NT2/D1 (cell line): ENCODE measurements around the gene ABCA1.
"Not testable (repeated sequence)": the region's sequence is repeated elsewhere in the genome, so short reads cannot be mapped to it uniquely, and the experiment has no call there.

ENCODE experiments used
- DNase-seq: peaks from one replicate; pipeline ENCODE4 v3.0.0-alpha.2; 2011; ENCODE audit warnings: low read depth, low spot score
- H3K27me3 ChIP-seq: 2 replicates; pipeline ENCODE4 v1.6.0; 2011; ENCODE audit warnings: mild to moderate bottlenecking; ENCODE audit not compliant: insufficient read length, insufficient read depth
- H3K36me3 ChIP-seq: 2 replicates; pipeline ENCODE4 v1.6.1; 2011; ENCODE audit warnings: mild to moderate bottlenecking, low read length, mixed read lengths; ENCODE audit not compliant: insufficient read depth, insufficient read length
- H3K4me1 ChIP-seq: 2 replicates; pipeline ENCODE4 v1.5.1; 2011; ENCODE audit not compliant: insufficient read depth, insufficient read length
- H3K4me3 ChIP-seq: 2 replicates; pipeline ENCODE4 v1.5.1; 2011; ENCODE audit warnings: low read depth; ENCODE audit not compliant: insufficient read length
- H3K9ac ChIP-seq: 2 replicates; pipeline ENCODE4 v1.6.0; 2011; ENCODE audit warnings: low read depth; ENCODE audit not compliant: insufficient read length
- H3K9me3 ChIP-seq: 2 replicates; pipeline ENCODE4 v1.5.1; 2011; ENCODE audit warnings: mild to moderate bottlenecking, low read length; ENCODE audit not compliant: insufficient read depth
- SUZ12 ChIP-seq: IDR thresholded peaks from 2 replicates; pipeline ENCODE4 v1.6.1; 2011; ENCODE audit not compliant: insufficient read length, insufficient read depth; ENCODE audit errors: extremely low read depth
- YY1 ChIP-seq: IDR thresholded peaks from 2 replicates; pipeline ENCODE4 v1.6.1; 2011; ENCODE audit not compliant: insufficient read length, insufficient read depth
- ZNF274 ChIP-seq: IDR thresholded peaks from 2 replicates; pipeline ENCODE4 v1.6.1; 2011; ENCODE audit warnings: mild to moderate bottlenecking, low read depth, low read length

ABCA1 gene

GRCh38 chr9:104923740-104924139, 4.2 kb downstream of the ABCA1 start:
- Histone ChIP-seq H3K4me1 (no peaks in the 10 kb centered on the region), H3K9me3 (no peaks in the 10 kb centered on the region), H3K4me3 (no peak overlapping the region), H3K9ac (no peak overlapping the region), H3K27me3 (peaks cover 6% of the 10 kb centered on the region), H3K36me3 (no peaks in the 10 kb centered on the region)
- TF ChIP-seq YY1 (no peak), SUZ12 (no peak), ZNF274 (no peak)
- DNase-seq = no peak

- TF ChIP-seq ZNF274 (no peak), YY1 (no peak), SUZ12 (no peak)
- Histone ChIP-seq H3K4me3 (no peak overlapping the region), H3K9me3 (no peaks in the 10 kb centered on the region), H3K9ac (no peak overlapping the region), H3K36me3 (no peaks in the 10 kb centered on the region), H3K4me1 (no peaks in the 10 kb centered on the region), H3K27me3 (peaks cover 6% of the 10 kb centered on the region)
- DNase-seq = no peak
Measured at GRCh38 chr9:104923289-104923688, 4.7 kb downstream of the ABCA1 start.

- H3K4me1 ChIP-seq, H3K27me3 ChIP-seq, H3K4me3 ChIP-seq, DNase-seq, H3K9me3 ChIP-seq, H3K36me3 ChIP-seq, H3K9ac ChIP-seq: not testable (repeated sequence)
Measured at GRCh38 chr9:104922748-104923147, 5.2 kb downstream of the ABCA1 start.

GRCh38 chr9:104921067-104921741, 6.8 kb downstream of the ABCA1 start:
- Histone ChIP-seq H3K9me3 (no peaks in the 10 kb centered on the region), H3K36me3 (no peaks in the 10 kb centered on the region), H3K4me3 (no peak overlapping the region), H3K9ac (no peak overlapping the region), H3K4me1 (no peaks in the 10 kb centered on the region), H3K27me3 (no peaks in the 10 kb centered on the region)
- DNase-seq = no peak
- TF ChIP-seq YY1 (no peak), SUZ12 (no peak)

GRCh38 chr9:104915753-104916152, 12.2 kb downstream of the ABCA1 start:
- no peak for TF ChIP-seq YY1
- no peak for TF ChIP-seq ZNF274
- no peak for TF ChIP-seq SUZ12
- no peaks in the 10 kb centered on the region for H3K36me3 ChIP-seq
- DNase-seq = no peak
- no peaks in the 10 kb centered on the region for H3K27me3 ChIP-seq
- no peak overlapping the region for H3K4me3 ChIP-seq
- H3K9ac ChIP-seq = no peak overlapping the region
- no peaks in the 10 kb centered on the region for H3K4me1 ChIP-seq
- no peaks in the 10 kb centered on the region for H3K9me3 ChIP-seq

GRCh38 chr9:104915049-104915448, 12.9 kb downstream of the ABCA1 start:
- no peak for TF ChIP-seq SUZ12
- Histone ChIP-seq H3K9me3 (no peaks in the 10 kb centered on the region), H3K9ac (no peak overlapping the region), H3K4me3 (no peak overlapping the region), H3K36me3 (no peaks in the 10 kb centered on the region), H3K4me1 (no peaks in the 10 kb centered on the region), H3K27me3 (no peaks in the 10 kb centered on the region)
- no peak for DNase-seq

GRCh38 chr9:104914466-104914865, 13.5 kb downstream of the ABCA1 start:
- H3K4me1 ChIP-seq = no peaks in the 10 kb centered on the region
- H3K9me3 ChIP-seq = no peaks in the 10 kb centered on the region
- no peak overlapping the region for H3K9ac ChIP-seq
- no peaks in the 10 kb centered on the region for H3K36me3 ChIP-seq
- no peak for TF ChIP-seq ZNF274
- TF ChIP-seq YY1 = no peak
- no peak for TF ChIP-seq SUZ12
- no peak overlapping the region for H3K4me3 ChIP-seq
- DNase-seq = no peak
- H3K27me3 ChIP-seq = no peaks in the 10 kb centered on the region

- no peaks in the 10 kb centered on the region for H3K36me3 ChIP-seq
- no peak for DNase-seq
- no peaks in the 10 kb centered on the region for H3K4me1 ChIP-seq
- H3K9me3 ChIP-seq = no peaks in the 10 kb centered on the region
- no peak overlapping the region for H3K9ac ChIP-seq
- TF ChIP-seq SUZ12 (no peak), ZNF274 (no peak), YY1 (no peak)
- H3K27me3 ChIP-seq = no peaks in the 10 kb centered on the region
- H3K4me3 ChIP-seq = no peak overlapping the region
Measured at GRCh38 chr9:104912606-104913005, 15.3 kb downstream of the ABCA1 start.
